Mesothelial cell of epicardium (in vitro differentiated cells): ENCODE results near the gene TP53I11. TPM values are rescaled to one million over a fixed set of nuclear protein-coding genes. Genes with fewer than 3 reads are reported as not detected.

ENCODE experiments used
- DNase-seq, 2 experiments: peaks; one replicate each; pipeline ENCODE4 v3.0.0; 2021; ENCODE audit warnings: low spot score in 2 of 2; ENCODE audit not compliant: unreplicated experiment in 2 of 2
- H3K27ac Mint-ChIP-seq: 2 replicates; pipeline ENCODE4 v1.8.0; 2021; ENCODE audit warnings: mixed read lengths
- H3K27me3 Mint-ChIP-seq: 2 replicates; pipeline ENCODE4 v1.8.0; 2021; ENCODE audit warnings: low read depth, mixed read lengths
- H3K36me3 Mint-ChIP-seq: 2 replicates; pipeline ENCODE4 v1.8.0; 2021; ENCODE audit warnings: mixed read lengths
- H3K4me1 Mint-ChIP-seq: 2 replicates; pipeline ENCODE4 v1.8.0; 2021; ENCODE audit warnings: mixed read lengths
- H3K4me3 Mint-ChIP-seq: 2 replicates; pipeline ENCODE4 v1.8.0; 2021; ENCODE audit warnings: mild to moderate bottlenecking, moderate library complexity, mixed read lengths
- H3K9me3 Mint-ChIP-seq: 2 replicates; pipeline ENCODE4 v1.8.0; 2021; ENCODE audit warnings: mixed read lengths
- CTCF ChIP-seq: fragments of 200-600 bp; sonication (generic); IDR thresholded peaks from one replicate; pipeline ENCODE4 v1.5.0; 2021; ENCODE audit warnings: antibody characterized with exemption; ENCODE audit not compliant: unreplicated experiment
- total RNA-seq: library from RNA; stranded (reverse); gene quantifications from 3 replicates; pipeline ENCODE4 v1.2.1, GENCODE V29; 2021

Gene TP53I11
- total RNA-seq, 1 donor from 2014 or later, result 81.0 TPM

GRCh38 chr11:44982496-44983062 lies 31.9 kb upstream of the TP53I11 start:
- Mint-ChIP-seq H3K4me1 (no peaks in the 10 kb centered on the region), H3K27ac (no peak overlapping the region), H3K4me3 (no peak overlapping the region), H3K9me3 (no peaks in the 10 kb centered on the region), H3K27me3 (peaks cover 7% of the 10 kb centered on the region), H3K36me3 (no peaks in the 10 kb centered on the region)
- DNase-seq, result no peak
- no peak for TF ChIP-seq CTCF

GRCh38 chr11:44980533-44981427 lies 30.1 kb upstream of the TP53I11 start:
- H3K36me3 Mint-ChIP-seq, result no peaks in the 10 kb centered on the region
- peaks cover 6% of the 10 kb centered on the region for H3K27me3 Mint-ChIP-seq
- H3K27ac Mint-ChIP-seq, result no peak overlapping the region
- no peak overlapping the region for H3K4me3 Mint-ChIP-seq
- no peak for TF ChIP-seq CTCF
- DNase-seq, result no peak
- H3K4me1 Mint-ChIP-seq, result peaks cover 4% of the 10 kb centered on the region
- no peaks in the 10 kb centered on the region for H3K9me3 Mint-ChIP-seq

- Mint-ChIP-seq H3K4me1 (peaks cover 4% of the 10 kb centered on the region), H3K27me3 (peaks cover 2% of the 10 kb centered on the region), H3K27ac (no peak overlapping the region), H3K9me3 (no peaks in the 10 kb centered on the region), H3K4me3 (no peak overlapping the region), H3K36me3 (no peaks in the 10 kb centered on the region)
- TF ChIP-seq CTCF, result no peak
- no peak for DNase-seq
These were observed 29.1 kb upstream of the TP53I11 start for GRCh38 chr11:44979543-44980399.

GRCh38 chr11:44978961-44979331 lies 28.3 kb upstream of the TP53I11 start:
- no peak overlapping the region for H3K27ac Mint-ChIP-seq
- H3K27me3 Mint-ChIP-seq, result no peaks in the 10 kb centered on the region
- no peak for DNase-seq
- no peaks in the 10 kb centered on the region for H3K9me3 Mint-ChIP-seq
- H3K4me3 Mint-ChIP-seq, result no peak overlapping the region
- no peak for TF ChIP-seq CTCF
- no peaks in the 10 kb centered on the region for H3K36me3 Mint-ChIP-seq
- peaks cover 4% of the 10 kb centered on the region for H3K4me1 Mint-ChIP-seq

- peaks cover 4% of the 10 kb centered on the region for H3K4me1 Mint-ChIP-seq
These were observed 27.7 kb upstream of the TP53I11 start for GRCh38 chr11:44978274-44978960.

More at GRCh38 chr11:44978274-44978960, 27.7 kb upstream of the TP53I11 start:
- no peak for DNase-seq
- no peaks in the 10 kb centered on the region for H3K27me3 Mint-ChIP-seq
- H3K4me3 Mint-ChIP-seq, result no peak overlapping the region
- no peaks in the 10 kb centered on the region for H3K9me3 Mint-ChIP-seq
- no peak overlapping the region for H3K27ac Mint-ChIP-seq
- H3K36me3 Mint-ChIP-seq, result no peaks in the 10 kb centered on the region
- TF ChIP-seq CTCF, result no peak
